Ishikawa (cell line): ENCODE results near the gene MTARC1.

Experiments
- CEBPB ChIP-seq: IDR thresholded peaks from 2 replicates; pipeline ENCODE4 v1.6.1; 2012
- EP300 ChIP-seq: IDR thresholded peaks from 2 replicates; pipeline ENCODE4 v1.6.1; 2012; ENCODE audit warnings: borderline replicate concordance

DNA sequence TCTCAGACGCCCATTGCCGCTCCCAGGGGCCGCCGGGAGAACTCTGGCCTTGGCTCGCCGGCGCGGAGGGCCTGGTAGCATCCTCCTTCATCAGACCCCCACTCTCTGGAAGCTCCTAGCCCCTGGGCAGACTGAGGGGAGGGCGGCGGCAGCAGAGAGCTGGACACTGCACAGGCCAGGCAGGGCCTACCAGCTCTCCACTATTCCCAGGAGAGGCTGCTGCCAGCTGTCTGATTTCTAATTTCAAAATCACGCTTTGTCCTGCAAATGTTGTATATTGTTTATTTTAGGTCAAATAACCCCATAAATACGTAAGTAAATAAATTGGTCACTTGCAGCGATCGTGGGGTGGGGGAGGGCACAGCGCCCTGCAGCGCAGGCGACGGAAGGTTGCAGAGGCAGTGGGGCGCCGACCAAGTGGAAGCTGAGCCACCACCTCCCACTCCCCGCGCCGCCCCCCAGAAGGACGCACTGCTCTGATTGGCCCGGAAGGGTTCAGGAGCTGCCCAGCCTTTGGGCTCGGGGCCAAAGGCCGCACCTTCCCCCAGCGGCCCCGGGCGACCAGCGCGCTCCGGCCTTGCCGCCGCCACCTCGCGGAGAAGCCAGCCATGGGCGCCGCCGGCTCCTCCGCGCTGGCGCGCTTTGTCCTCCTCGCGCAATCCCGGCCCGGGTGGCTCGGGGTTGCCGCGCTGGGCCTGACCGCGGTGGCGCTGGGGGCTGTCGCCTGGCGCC, at the start of gene MTARC1:
- no peak for TF ChIP-seq EP300
- TF ChIP-seq CEBPB: no peak
